Ecto neural progenitor cell (in vitro differentiated cells): ENCODE results near the gene CMPK1.
A peak's percentile ranks its signal among the peaks of the same experiment; 100 is the strongest.

Experiments used
- DNase-seq: peaks from one replicate; pipeline ENCODE4 v3.0.0-alpha.2; 2018; ENCODE audit warnings: low spot score

CMPK1 gene

GRCh38 chr1:47396671-47397196, 63.1 kb downstream of the CMPK1 start:
- no peak for DNase-seq

GRCh38 chr1:47399138-47399845, 65.7 kb downstream of the CMPK1 start:
- no peak for DNase-seq

GRCh38 chr1:47399846-47400155, 66.2 kb downstream of the CMPK1 start:
- DNase-seq, result no peak

GRCh38 chr1:47401761-47402160, 68.2 kb downstream of the CMPK1 start:
- DNase-seq, result no peak

- DNase-seq, result no peak
These were observed 69.0 kb downstream of the CMPK1 start for GRCh38 chr1:47402591-47402990.

- no peak for DNase-seq
These were observed 69.8 kb downstream of the CMPK1 start for GRCh38 chr1:47403321-47403910.

- DNase-seq, result no peak
These were observed 72.1 kb downstream of the CMPK1 start for GRCh38 chr1:47405697-47406096.

GRCh38 chr1:47406966-47407365, 73.4 kb downstream of the CMPK1 start:
- DNase-seq, result no peak

- DNase-seq, result no peak
These were observed 73.9 kb downstream of the CMPK1 start for GRCh38 chr1:47407481-47407880.

GRCh38 chr1:47409311-47410067, 75.9 kb downstream of the CMPK1 start:
- peak; percentile 71 for DNase-seq

GRCh38 chr1:47410068-47410455, 76.5 kb downstream of the CMPK1 start:
- no peak for DNase-seq

GRCh38 chr1:47411436-47411835, 77.8 kb downstream of the CMPK1 start:
- no peak for DNase-seq

GRCh38 chr1:47412437-47412836, 78.8 kb downstream of the CMPK1 start:
- DNase-seq, result peak; percentile 84

- no peak for DNase-seq
These were observed 82.2 kb downstream of the CMPK1 start, which contains the start of gene FOXE3 for GRCh38 chr1:47415728-47416318. FOXE3 (plus strand) TSS chr1:47416285; CDS start chr1:47416316, 31 bp downstream.

- peak; percentile 72 for DNase-seq
These were observed 83.0 kb downstream of the CMPK1 start for GRCh38 chr1:47416319-47417169.

GRCh38 chr1:47417170-47418044, 83.8 kb downstream of the CMPK1 start:
- DNase-seq, result no peak

- DNase-seq, result no peak
These were observed 84.5 kb downstream of the CMPK1 start for GRCh38 chr1:47418122-47418521.

GRCh38 chr1:47418681-47419325, 85.2 kb downstream of the CMPK1 start:
- no peak for DNase-seq

- no peak for DNase-seq
These were observed 87.0 kb downstream of the CMPK1 start for GRCh38 chr1:47420547-47420946.

GRCh38 chr1:47423872-47424271, 90.3 kb downstream of the CMPK1 start:
- no peak for DNase-seq
